ENCODE measurements around the gene TMEM204. TPM values are rescaled to one million over a fixed set of nuclear protein-coding genes. Genes with fewer than 3 reads are reported as not detected.

TMEM204 gene
- total RNA-seq, 1 experiment from 2014 or later, result not detected

GRCh38 chr16:1561266-1561665 lies 27.8 kb downstream of the TMEM204 start:
- DNase-seq, result no peak
- Histone ChIP-seq H3F3A (ENCODE audit: insufficient read depth, low read depth) (no peaks in the 10 kb centered on the region), H3K9me2 (ENCODE audit: insufficient read depth) (no peaks in the 10 kb centered on the region), H3K27ac (no peak overlapping the region), H4K20me1 (ENCODE audit: insufficient read depth) (no peaks in the 10 kb centered on the region), H3K4me2 (no peak overlapping the region), H3K9me3 (ENCODE audit: insufficient read depth, low read depth) (no peaks in the 10 kb centered on the region), H3K27me3 (ENCODE audit: insufficient read depth, low read depth) (no peaks in the 10 kb centered on the region), H3K36me3 (ENCODE audit: low read depth) (no peaks in the 10 kb centered on the region), H2AFZ (no peak overlapping the region), H3K4me1 (replicated peaks; ENCODE audit: insufficient read depth) (no peaks in the 10 kb centered on the region), H3K4me3 (no peak overlapping the region), H3K79me2 (ENCODE audit: low read depth) (no peaks in the 10 kb centered on the region)
- TF ChIP-seq CTCF (conservative IDR thresholded peaks at IDR 0.05) (no peak), EZH2 (IDR thresholded peaks at IDR 0.05; ENCODE audit: low read depth) (no peak)
- POLR2A ChIA-PET (ENCODE audit: unreplicated experiment), result no interaction called here
- intact Hi-C loops (cut with micrococcal nuclease; ENCODE audit: unreplicated experiment), result no loop called here
- CTCF ChIA-PET, result no interaction called here
- no TSS peak for BruUV-seq (replicated peaks)

- POLR2A ChIA-PET (ENCODE audit: unreplicated experiment), result no interaction called here
- no peaks in the 10 kb centered on the region for H4K20me1 ChIP-seq (ENCODE audit: insufficient read depth)
- H3K36me3 ChIP-seq (ENCODE audit: low read depth), result no peaks in the 10 kb centered on the region
- H3K9me2 ChIP-seq (ENCODE audit: insufficient read depth), result no peaks in the 10 kb centered on the region
- H3K4me1 ChIP-seq (replicated peaks; ENCODE audit: insufficient read depth), result no peaks in the 10 kb centered on the region
- H2AFZ ChIP-seq, result no peak overlapping the region
- no peak overlapping the region for H3K27ac ChIP-seq
- H3K79me2 ChIP-seq (ENCODE audit: low read depth), result no peaks in the 10 kb centered on the region
- no peak overlapping the region for H3K4me2 ChIP-seq
- no peaks in the 10 kb centered on the region for H3F3A ChIP-seq (ENCODE audit: insufficient read depth, low read depth)
- intact Hi-C loops (cut with micrococcal nuclease; ENCODE audit: unreplicated experiment), result no loop called here
- no peak for TF ChIP-seq EZH2 (IDR thresholded peaks at IDR 0.05; ENCODE audit: low read depth)
- no peak for TF ChIP-seq CTCF (conservative IDR thresholded peaks at IDR 0.05)
- no TSS peak for BruUV-seq (replicated peaks)
- H3K27me3 ChIP-seq (ENCODE audit: insufficient read depth, low read depth), result no peaks in the 10 kb centered on the region
- CTCF ChIA-PET, result no interaction called here
- no peaks in the 10 kb centered on the region for H3K9me3 ChIP-seq (ENCODE audit: insufficient read depth, low read depth)
- no peak for DNase-seq
- H3K4me3 ChIP-seq, result no peak overlapping the region
Observed at GRCh38 chr16:1561836-1562235, 28.4 kb downstream of the TMEM204 start.

GRCh38 chr16:1563786-1564185 lies 30.3 kb downstream of the TMEM204 start:
- Histone ChIP-seq H3K4me3 (no peak overlapping the region), H3K27ac (no peak overlapping the region), H3F3A (ENCODE audit: insufficient read depth, low read depth) (no peaks in the 10 kb centered on the region), H3K4me2 (no peak overlapping the region), H3K27me3 (ENCODE audit: insufficient read depth, low read depth) (no peaks in the 10 kb centered on the region), H3K9me3 (ENCODE audit: insufficient read depth, low read depth) (no peaks in the 10 kb centered on the region), H2AFZ (no peak overlapping the region), H3K79me2 (ENCODE audit: low read depth) (no peaks in the 10 kb centered on the region), H3K9me2 (ENCODE audit: insufficient read depth) (no peaks in the 10 kb centered on the region), H3K36me3 (ENCODE audit: low read depth) (no peaks in the 10 kb centered on the region), H3K4me1 (replicated peaks; ENCODE audit: insufficient read depth) (no peaks in the 10 kb centered on the region), H4K20me1 (ENCODE audit: insufficient read depth) (no peaks in the 10 kb centered on the region)
- POLR2A ChIA-PET (ENCODE audit: unreplicated experiment), result no interaction called here
- no TSS peak for BruUV-seq (replicated peaks)
- DNase-seq, result no peak
- intact Hi-C loops (cut with micrococcal nuclease; ENCODE audit: unreplicated experiment), result no loop called here
- CTCF ChIA-PET, result no interaction called here
- TF ChIP-seq EZH2 (IDR thresholded peaks at IDR 0.05; ENCODE audit: low read depth), result no peak
- no peak for TF ChIP-seq CTCF (conservative IDR thresholded peaks at IDR 0.05)

Measured in PC-9 (cell line).